Mesothelial cell of epicardium (in vitro differentiated cells): ENCODE data around the gene CXCL8. TPM values are rescaled to one million over a fixed set of nuclear protein-coding genes. Genes with fewer than 3 reads are reported as not detected.

Experiments used
- DNase-seq, 2 experiments: peaks; one replicate each; pipeline ENCODE4 v3.0.0; 2021; ENCODE audit warnings: low spot score in 2 of 2; ENCODE audit not compliant: unreplicated experiment in 2 of 2
- H3K27ac Mint-ChIP-seq: 2 replicates; pipeline ENCODE4 v1.8.0; 2021; ENCODE audit warnings: mixed read lengths
- H3K27me3 Mint-ChIP-seq: 2 replicates; pipeline ENCODE4 v1.8.0; 2021; ENCODE audit warnings: low read depth, mixed read lengths
- H3K36me3 Mint-ChIP-seq: 2 replicates; pipeline ENCODE4 v1.8.0; 2021; ENCODE audit warnings: mixed read lengths
- H3K4me1 Mint-ChIP-seq: 2 replicates; pipeline ENCODE4 v1.8.0; 2021; ENCODE audit warnings: mixed read lengths
- H3K4me3 Mint-ChIP-seq: 2 replicates; pipeline ENCODE4 v1.8.0; 2021; ENCODE audit warnings: mild to moderate bottlenecking, moderate library complexity, mixed read lengths
- H3K9me3 Mint-ChIP-seq: 2 replicates; pipeline ENCODE4 v1.8.0; 2021; ENCODE audit warnings: mixed read lengths
- CTCF ChIP-seq: fragments of 200-600 bp; sonication (generic); IDR thresholded peaks from one replicate; pipeline ENCODE4 v1.5.0; 2021; ENCODE audit warnings: antibody characterized with exemption; ENCODE audit not compliant: unreplicated experiment
- total RNA-seq: library from RNA; stranded (reverse); gene quantifications from 3 replicates; pipeline ENCODE4 v1.2.1, GENCODE V29; 2021

The CXCL8 gene
- total RNA-seq, 1 donor from 2014 or later = 8.9 TPM

DNA sequence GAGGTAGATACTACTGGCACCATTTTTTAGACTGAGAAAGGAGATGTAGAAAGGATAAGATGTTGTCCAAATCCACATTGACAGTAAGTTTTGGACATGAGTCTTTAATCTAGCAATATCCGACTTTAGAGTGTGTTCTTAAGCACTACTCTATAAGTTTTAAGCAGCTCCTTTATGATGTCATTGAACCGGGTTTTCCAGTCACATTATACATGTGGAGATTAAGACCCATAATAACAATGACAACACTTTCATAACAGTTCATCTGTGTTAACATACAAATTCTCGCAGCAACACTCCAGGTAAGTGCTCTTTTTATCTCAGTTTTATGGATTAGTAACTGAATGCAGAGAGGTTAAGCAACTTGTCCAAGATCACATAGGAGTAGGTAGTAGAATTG is 30.3 kb upstream of the CXCL8 start:
- no peak for TF ChIP-seq CTCF
- H3K4me3 Mint-ChIP-seq = no peak overlapping the region

GRCh38 chr4:73711989-73712388 is 28.4 kb upstream of the CXCL8 start:
- no peak overlapping the region for H3K4me3 Mint-ChIP-seq
- no peak overlapping the region for H3K27ac Mint-ChIP-seq
- H3K27me3 Mint-ChIP-seq = no peaks in the 10 kb centered on the region
- no peak for DNase-seq
- H3K36me3 Mint-ChIP-seq = no peaks in the 10 kb centered on the region
- H3K9me3 Mint-ChIP-seq = no peaks in the 10 kb centered on the region
- no peaks in the 10 kb centered on the region for H3K4me1 Mint-ChIP-seq
- TF ChIP-seq CTCF = no peak

More for the DNA sequence above, 30.3 kb upstream of the CXCL8 start:
- Mint-ChIP-seq H3K36me3 (no peaks in the 10 kb centered on the region), H3K9me3 (no peaks in the 10 kb centered on the region), H3K4me1 (no peaks in the 10 kb centered on the region), H3K27ac (no peak overlapping the region), H3K27me3 (no peaks in the 10 kb centered on the region)
- no peak for DNase-seq

- Mint-ChIP-seq H3K27me3 (no peaks in the 10 kb centered on the region), H3K4me3 (no peak overlapping the region), H3K4me1 (no peaks in the 10 kb centered on the region), H3K36me3 (no peaks in the 10 kb centered on the region), H3K9me3 (no peaks in the 10 kb centered on the region), H3K27ac (no peak overlapping the region)
- no peak for TF ChIP-seq CTCF
- DNase-seq = no peak
Observed at GRCh38 chr4:73713650-73714049, 26.7 kb upstream of the CXCL8 start.

DNA sequence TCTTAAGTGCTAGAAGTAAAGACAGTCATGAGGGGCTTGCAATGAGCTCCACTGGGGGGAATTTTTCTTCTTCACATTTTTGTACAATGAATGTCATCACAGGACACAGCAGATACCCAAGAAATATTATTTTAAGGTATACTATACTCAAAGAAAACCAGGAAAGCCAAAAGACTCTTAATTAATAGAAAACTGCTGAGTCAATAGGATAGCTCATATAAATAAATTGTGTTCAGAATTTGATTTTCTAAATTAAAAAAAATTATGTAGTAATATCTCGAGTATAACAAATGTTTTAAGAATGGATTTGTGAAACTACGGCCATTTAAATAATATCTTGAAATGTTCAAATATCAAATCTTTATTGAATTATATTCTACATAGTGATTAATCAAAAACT is 25.7 kb upstream of the CXCL8 start:
- H3K4me1 Mint-ChIP-seq = no peaks in the 10 kb centered on the region
- H3K27ac Mint-ChIP-seq = no peak overlapping the region
- DNase-seq = no peak
- no peak overlapping the region for H3K4me3 Mint-ChIP-seq
- no peaks in the 10 kb centered on the region for H3K36me3 Mint-ChIP-seq
- no peaks in the 10 kb centered on the region for H3K9me3 Mint-ChIP-seq
- no peaks in the 10 kb centered on the region for H3K27me3 Mint-ChIP-seq
- no peak for TF ChIP-seq CTCF

DNA sequence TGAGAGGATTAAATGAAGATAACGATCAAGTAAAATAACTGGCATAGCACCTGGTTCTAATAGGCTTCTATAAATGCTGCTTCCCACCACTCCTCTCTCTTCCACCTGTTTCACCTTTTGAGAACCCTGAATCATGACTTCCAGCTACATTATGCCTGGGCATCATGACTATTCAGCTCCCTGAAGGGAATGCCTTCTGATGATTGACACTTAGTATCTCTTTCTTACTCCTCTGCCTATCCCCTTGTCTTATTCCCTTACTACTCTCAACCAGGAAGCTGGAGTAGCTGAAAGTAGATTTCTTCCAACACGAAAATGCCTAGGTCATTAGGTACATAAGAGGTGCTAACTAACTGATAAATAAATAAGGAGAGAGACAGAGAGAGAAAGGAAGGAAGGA is 24.7 kb upstream of the CXCL8 start:
- TF ChIP-seq CTCF = no peak
- no peak for DNase-seq
- Mint-ChIP-seq H3K27me3 (no peaks in the 10 kb centered on the region), H3K36me3 (no peaks in the 10 kb centered on the region), H3K4me3 (no peak overlapping the region), H3K4me1 (no peaks in the 10 kb centered on the region), H3K9me3 (no peaks in the 10 kb centered on the region), H3K27ac (no peak overlapping the region)
